Activated CD8-positive, alpha-beta memory T cell treated with anti-CD3 and anti-CD28 coated beads for 1 hour (primary cell): ENCODE data around the gene RALGAPA1.
"Not testable (repeated sequence)": the region's sequence is repeated elsewhere in the genome, so short reads cannot be mapped to it uniquely, and the experiment has no call there.

Experiments used
- DNase-seq, 2 donors: peaks; one replicate each; pipeline ENCODE4 v3.0.0-alpha.2; 2020; ENCODE audit warnings: low read depth in 1 of 2; ENCODE audit errors: extremely low read depth in 1 of 2

RALGAPA1 gene

DNA sequence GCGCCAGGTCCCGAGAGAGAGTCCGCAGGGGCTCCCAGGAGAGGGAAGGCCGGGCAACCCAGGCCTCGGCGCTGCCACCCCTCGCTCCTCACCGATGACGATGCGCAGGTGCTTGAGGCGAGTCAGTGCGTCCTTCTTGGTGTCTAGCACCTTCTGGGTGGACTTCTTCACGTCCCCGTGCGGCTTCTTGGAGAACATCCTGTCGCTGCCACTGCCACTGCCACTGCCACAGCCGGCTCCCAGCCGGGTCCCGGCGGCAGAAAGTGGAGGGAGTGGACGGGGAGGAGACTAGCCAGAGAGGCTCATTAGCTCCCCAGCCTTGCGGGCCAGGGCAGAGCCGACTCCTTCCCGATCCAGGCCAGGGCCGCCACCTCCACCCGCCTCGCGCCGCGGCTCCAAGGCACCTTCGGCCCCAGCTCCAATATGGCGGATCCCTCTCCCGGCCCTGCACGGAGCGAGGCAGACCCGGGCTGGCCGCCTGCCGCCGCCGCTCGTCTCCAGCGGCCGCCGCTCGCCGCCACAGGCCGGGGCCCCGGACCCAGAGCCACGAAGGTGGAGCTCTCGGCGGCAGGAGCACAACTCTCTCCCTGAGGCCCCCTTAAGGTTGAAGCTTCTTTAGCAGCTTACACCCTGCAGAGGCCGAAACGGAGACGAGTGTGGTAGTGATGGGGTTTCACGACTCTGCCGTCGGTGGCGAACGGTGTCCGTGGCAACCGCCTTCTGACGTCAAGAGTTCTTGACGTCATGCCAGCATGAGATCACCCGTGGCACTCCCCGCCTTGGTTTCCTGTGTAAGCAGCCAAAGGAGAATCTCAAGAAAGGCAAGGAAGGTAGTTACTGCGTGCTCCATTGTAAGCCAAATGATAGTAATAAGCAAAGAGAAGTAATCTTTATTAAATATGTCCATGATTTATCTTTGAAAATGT lies at the start of gene RALGAPA1:
Gene RALGAPA1, minus strand, starts transcription at position 658 of the 926 bp plus-strand sequence. Its CDS starts 460 bp downstream, at position 198.
- DNase-seq, result peak; percentile 85 to 93

DNA sequence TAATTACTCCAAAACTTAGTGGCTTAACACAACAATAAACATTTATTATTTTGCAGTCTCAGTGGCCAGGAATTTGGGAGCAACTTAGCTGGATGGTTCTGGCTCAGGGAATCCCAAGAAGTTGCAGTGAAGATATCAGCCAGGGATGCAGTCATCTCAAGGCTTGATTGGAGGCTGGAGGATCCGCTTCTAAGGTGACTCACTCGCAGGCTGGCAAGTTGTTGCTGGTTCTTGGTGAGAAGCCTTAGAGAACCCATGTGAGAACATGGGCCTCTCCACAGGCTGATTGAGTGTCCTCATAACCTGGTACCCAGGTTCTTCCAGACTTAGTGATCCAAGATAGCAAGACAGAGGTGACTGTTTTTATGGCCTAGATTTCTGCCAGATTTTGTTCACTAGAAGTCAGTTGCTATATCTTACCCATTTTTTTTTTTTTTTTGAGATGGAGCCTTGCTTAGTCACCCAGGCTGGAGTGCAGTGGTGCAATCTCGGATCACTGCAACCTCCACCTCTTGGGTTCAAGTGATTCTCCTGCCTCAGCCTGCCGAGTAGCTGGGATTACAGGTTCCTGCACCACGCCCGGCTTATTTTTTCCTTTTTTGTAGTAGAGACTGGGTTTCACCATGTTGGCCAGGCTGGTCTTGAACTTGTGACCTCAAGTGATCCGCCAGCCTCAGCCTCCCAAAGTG lies 49.6 kb upstream of the RALGAPA1 start:
- DNase-seq, result no peak

DNA sequence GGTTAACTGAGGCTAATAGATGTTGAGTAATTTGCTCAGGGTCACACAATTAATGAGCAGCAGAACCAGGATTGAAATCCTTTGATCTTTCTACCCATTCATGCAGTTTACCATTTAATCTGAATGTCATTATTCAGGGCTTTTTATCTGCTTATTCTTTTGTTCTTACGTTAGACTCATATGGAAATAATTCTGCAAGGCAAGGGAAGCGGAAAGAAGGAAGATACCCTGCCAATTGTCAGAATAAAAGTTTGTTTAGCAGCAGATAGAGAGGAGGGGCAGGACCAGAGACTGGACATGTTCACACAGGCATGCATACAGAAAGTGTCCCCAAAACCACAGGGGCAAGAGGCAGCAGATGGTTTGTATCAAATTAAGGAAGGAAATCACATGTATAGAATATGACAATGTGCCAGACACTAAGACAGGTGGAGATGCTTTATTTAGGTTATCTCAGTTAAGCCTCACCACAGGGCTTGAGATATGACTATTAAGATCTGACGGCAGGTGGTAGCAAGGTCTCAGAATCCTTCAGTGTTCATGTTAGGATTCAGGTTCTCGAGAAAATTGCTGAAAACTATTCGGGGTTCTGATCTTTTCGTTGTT lies 46.9 kb upstream of the RALGAPA1 start:
- no peak for DNase-seq

DNA sequence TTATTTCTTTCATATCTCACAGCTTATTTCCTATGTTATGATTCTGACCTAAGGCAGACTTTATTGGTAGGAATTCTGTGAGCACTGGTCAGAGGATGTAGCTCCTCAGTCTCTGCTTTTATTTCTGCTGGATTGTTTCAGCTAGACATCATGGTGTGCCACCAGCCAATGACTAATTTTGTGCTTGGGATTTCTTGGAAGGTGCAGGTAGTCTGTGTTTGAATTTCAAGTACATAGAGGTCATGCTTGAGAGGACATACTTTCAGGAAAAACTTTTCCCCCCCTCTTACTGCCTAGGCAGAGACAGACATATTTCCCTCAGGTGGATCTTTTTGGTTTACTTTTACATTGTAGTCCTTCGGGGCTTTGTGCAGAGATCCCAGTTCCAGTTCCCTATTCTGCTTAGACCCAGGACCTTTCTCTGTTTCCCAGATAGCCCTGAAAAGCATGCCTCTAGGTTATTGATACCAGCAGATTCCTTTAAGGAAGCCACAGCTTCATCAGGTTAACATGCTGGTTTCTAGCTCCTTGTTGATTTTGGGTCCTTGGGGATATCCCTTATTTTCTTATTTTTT lies 45.7 kb upstream of the RALGAPA1 start:
- DNase-seq, result no peak

DNA sequence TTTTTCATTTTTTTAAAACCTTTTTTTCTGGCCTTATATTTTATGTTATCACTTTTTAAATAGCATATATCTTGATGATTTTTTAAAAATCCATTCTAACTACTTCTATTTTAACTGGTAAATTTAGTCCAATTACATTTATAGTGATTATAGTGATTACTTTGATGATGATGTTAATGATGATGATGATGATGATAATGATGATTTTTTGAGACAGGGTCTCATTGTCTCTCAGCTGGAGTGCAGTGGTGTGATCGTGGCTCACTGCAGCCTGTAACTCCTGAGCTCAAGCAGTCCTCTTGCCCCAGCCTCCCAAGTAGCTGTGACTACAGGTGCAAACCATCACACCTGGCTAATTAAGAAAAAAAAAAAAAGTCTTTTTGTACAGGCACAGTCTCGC lies 44.1 kb upstream of the RALGAPA1 start:
- no peak for DNase-seq

DNA sequence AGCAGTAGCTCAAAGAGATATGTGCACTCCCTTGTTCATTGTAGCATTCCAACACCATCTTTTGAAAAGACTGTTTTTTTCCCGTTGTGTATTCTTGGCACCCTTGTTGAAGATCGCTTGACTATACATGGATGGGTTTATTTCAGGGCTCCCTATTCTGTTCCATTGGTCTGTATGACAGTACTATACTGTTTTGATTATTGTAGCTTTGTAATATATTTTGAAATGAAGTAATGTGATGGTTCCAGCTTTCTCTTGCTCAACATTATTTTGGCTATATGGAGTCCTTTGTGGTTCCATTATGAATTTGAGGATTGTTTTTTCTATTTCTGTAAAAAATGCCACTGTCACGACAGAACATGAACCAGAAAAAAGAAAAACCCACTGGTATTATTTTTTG lies 42.7 kb upstream of the RALGAPA1 start:
- DNase-seq, result no peak

DNA sequence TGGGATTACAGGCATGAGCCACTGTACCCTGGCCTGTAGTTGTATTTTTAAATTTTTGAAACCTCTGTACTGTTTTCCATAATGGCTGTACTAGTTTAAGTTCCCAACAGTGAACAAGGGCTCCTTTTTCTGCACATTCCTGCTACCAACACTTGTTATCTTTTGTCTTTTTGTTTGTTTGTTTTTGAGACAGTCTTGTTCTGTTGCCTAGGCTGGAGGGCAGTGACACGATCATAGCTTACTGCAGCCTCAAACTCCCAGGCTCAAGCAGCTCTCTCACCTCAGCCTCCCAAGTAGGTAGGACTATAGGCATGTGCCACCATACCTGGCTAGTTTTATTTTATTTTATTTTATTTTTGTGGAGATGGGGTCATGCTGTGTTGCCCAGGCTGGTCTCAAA lies 40.0 kb upstream of the RALGAPA1 start:
- no peak for DNase-seq

DNA sequence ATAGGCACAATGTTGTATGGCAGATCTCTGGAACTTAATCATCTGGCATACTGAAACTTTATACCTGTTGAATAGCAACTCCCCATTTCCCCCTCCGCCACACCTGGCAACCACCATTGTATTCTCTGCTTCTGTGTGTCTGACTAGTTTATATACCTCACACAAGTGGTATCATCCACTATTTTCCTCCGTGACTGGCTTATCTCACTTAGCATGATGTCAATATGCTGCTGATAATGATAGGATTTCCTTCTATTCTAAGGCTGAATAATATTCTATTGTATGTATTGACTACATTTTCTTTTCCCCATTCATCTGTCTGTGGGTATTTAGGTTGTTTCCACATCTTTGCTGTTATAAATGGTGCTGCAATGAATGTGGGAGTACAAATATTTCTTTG lies 38.5 kb upstream of the RALGAPA1 start:
- no peak for DNase-seq

DNA sequence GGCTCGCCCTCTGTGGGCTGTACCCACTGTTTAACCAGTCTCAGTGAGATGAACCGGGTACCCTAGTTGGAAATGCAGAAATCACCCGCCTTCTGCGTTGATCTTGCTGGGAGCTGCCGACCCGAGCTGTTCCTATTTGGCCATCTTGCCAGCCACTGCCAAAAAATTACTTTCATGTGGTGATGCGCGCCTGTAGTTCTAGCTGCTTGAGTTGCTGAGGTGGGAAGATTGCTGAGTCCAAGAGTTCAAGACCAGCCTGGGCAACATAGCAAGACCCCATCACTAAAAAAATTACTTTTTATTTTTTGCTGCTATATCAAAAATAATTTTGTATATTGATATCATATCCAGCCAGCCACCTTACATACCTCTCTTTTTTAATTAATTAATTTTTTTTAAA lies 35.4 kb upstream of the RALGAPA1 start:
- no peak for DNase-seq

DNA sequence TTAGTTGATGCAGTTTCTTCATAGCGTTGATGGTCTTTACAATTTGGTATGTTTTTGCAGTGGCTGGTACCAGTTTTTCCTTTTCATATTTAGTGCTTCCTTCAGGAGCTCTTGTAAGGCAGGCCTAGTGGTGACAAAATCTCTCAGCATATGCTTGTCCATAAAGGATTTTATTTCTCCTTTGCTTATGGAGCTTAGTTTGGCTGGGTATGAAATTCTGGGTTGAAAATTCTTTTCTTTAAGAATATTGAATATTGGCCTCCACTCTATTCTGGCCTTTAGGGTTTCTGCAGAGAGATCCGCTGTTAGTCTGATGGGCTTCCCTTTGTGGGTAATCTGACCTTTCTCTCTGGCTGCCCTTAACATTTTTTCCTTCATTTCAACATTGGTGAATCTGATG lies 33.1 kb upstream of the RALGAPA1 start:
- DNase-seq, result not testable (repeated sequence)

DNA sequence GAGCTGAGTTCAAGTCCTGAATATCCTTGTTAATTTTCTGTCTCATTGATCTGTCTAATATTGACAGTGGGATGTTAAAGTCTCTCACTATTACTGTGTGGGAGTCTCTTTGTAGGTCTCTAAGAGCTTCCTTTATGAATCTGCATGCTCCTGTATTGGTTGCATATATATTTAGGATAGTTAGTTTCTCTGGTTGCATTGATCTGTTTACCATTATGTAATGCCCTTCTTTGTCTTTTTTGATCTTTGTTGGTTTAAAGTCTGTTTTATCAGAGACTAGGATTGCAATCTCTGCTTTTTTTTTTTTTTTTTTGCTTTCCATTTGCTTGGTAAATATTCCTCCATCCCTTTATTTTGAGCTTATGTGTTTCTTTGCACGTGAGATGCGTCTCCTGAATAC lies 32.6 kb upstream of the RALGAPA1 start:
- DNase-seq, result not testable (repeated sequence)

DNA sequence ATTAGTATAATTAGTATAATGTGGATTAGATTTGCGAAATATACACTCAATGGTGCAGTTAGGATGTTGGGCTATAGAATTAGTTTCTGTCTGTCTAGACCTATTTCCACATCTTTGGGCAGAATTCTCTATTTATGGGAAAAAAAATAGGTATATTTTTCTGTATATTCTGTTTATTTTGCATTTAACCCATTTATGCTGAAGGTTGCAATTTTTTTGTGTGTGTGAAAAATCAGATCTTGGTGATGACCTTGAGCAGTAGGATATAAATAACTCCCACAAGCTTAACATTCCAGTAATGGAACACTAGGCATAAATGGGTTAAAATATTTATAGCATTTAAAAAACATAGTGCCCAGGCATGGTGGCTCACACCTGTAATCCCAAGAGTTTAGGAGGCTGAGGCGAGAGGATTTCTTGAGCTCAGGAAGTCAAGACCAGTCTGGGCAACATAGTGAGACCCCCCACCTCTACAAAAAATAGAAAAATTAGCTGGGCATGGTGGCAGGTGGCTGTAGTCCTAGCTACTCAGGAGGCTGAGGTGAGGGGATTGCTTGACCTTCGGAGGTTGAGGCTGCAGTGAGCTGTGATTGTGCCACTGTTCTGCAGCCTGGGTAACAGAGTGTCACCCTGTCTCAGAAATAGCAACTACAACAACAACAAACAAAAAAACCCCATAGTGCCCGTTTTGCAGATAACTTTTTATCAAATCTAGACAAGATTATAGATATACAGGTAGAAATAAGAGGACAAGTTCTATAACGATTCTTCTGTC lies 26.3 kb upstream of the RALGAPA1 start:
- DNase-seq, result no peak

DNA sequence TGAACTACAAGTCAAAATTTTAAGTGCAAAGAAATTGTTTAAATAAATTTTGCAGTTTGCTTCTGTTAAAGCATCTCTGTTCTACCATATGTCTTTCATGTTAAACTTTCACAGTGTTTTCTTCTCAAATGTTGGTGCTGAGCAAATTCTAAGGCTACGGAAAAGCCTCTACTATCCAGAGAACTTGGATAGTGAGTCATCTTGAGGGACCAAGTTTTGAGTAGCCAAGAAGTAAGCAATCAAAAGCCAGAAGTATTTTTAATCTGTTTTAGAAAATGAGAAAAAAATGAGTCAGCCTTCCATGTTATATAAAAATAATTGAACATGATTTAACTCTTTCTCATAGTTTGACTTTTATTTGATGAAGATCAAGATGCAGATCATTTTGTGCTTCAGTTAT lies 20.4 kb upstream of the RALGAPA1 start:
- DNase-seq, result no peak

DNA sequence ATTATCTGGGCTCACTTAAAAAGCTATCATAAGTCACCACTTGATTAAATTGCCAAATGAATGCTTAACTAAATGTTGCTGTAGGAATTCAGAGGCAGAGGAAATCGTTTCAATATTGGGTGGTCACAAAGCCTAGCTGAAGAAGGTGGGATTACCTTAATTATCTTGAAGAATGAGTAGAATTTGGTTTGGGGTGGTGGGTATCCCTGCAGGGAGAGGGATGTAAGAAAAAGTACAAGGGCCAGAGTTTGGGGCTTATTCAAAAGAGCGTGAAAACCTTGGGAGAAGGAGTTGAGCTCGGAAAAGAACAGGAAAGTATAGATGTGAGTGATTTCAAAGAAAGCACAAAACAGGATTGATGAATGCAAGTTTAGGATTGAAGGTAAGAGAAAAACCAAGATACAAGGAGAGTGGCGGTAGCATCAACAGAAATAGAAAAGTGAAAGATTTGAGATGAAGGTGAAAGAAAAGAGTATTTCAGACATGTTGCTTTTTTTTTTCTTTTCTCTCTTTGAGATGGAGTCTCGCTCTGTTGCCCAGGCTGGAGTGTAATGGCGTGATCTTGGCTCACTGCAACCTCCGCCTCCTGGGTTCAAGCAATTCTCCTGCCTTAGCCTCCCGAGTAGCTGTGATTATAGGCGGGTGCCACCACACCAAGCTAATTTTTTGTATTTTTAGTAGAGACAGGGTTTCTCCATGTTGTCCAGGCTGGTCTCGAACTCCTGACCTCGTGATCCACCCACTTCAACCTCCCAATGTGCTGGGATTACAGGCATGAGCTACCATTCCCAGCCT lies 18.8 kb upstream of the RALGAPA1 start:
- DNase-seq, result no peak

DNA sequence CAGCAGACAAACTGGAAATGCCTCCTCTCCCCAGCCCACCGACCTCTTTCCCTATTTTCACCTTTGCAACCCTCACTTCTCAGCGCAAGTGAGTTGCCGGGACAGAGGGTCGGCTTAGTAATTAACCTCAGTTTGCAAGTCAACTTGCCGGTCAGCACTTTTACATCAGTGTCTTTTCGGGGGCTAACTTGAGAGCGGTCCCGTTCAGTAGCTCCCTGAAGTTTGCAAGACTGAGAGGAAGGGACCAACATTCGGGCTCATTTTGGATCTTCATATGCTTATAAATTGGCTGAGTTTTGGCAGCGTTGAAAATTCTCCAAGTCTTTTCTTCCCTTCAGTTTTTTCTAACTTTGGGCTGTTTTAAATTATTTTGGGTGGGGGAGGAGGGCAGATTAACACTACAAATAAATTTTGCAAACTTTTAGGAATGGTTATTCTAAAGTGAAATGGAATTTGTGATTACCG lies 17.9 kb upstream of the RALGAPA1 start:
- DNase-seq, result no peak

DNA sequence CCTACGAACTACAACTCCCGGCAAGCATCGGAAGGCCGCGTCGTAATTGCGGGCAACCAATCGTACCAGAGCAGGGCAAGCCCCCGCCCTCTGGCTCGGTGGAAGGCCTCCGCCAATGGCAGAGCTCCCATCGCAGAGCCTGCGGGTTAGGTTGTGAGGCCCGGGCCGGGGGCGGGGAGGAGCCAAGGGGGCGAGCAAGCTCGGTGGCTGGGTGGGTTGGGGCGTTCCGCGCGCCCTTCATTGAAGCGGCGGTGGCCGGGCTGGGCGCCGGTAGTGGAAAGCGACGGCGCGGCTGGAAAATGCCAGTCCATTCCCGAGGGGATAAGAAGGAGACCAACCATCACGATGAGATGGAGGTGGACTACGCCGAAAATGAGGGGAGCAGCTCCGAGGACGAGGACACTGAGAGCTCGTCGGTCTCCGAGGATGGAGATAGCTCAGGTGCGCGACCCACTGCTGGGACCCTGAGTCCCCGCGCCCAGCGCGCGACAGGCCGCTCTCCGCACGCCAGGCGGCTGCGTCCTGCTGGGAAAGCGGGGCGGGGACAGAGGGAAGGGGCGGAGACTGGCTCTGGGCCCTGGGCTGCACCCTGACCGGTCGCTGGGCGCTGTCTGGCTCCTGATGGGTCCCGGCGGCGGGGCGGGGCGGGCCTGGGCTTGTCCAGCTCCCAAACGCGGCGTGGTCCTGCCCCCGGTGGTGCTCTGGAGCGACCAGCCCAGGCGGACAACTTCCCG lies 17.3 kb upstream of the RALGAPA1 start, which contains the start of gene BRMS1L:
Gene BRMS1L, plus strand, starts transcription at position 121 of the 734 bp plus-strand sequence. Its CDS starts 179 bp downstream, at position 300.
- peak; percentile 92 for DNase-seq

DNA sequence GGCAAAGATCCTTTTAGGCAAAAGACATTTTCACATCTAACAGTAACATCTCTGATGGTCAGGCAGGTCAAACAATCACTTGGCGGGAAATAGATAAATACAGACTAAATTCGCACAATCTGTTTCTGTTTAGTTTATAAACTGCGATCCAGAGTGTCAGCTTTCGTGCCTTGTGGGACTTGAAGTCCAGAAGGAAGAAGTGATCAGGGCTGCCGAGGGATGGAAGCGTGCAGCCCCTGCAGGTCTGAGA lies 16.8 kb upstream of the RALGAPA1 start:
- DNase-seq, result no peak

DNA sequence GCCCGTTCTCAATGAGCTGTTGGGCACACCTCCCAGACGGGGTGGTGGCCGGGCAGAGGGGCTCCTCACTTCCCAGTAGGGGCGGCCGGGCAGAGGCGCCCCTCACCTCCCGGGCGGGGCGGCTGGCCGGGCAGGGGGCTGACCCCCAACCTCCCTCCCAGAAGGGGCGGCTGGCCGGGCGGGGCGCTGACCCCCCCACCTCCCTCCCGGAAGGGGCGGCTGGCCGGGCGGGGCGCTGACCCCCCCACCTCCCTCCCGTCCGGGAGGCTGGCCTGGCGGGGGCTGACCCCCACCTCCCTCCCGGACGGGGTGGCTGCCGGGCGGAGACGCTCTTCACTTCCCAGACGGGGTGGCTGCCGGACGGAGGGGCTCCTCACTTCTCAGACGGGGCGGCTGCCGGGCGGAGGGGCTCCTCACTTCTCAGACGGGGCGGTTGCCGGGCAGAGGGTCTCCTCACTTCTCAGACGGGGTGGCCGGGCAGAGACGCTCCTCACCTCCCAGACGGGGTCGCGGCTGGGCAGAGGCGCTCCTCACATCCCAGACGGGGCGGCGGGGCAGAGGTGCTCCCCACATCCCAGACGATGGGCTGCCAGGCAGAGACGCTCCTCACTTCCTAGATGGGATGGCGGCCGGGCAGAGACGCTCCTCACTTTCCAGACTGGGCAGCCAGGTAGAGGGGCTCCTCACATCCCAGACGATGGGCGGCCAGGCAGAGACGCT lies 15.5 kb upstream of the RALGAPA1 start:
- not testable (repeated sequence) for DNase-seq
